Panc1 (cell line): ENCODE results near the gene PTPN22.

Source experiments
- POLR2AphosphoS5 ChIP-seq: IDR thresholded peaks from 2 replicates; pipeline ENCODE4 v1.6.1; 2012; ENCODE audit warnings: mild to moderate bottlenecking, low read depth, low read length, moderate library complexity
- REST ChIP-seq, 2 experiments: IDR thresholded peaks; 2 replicates each; pipeline ENCODE4 v1.6.1; 2011 to 2012; ENCODE audit warnings: low read depth in 2 of 2, control low read depth in 1 of 2, low read length in 1 of 2, mild to moderate bottlenecking in 1 of 2, moderate library complexity in 1 of 2; ENCODE audit not compliant: insufficient read depth in 1 of 2
- TF ChIP-seq, protein P1 (sequence below): fragments of 450-650 bp; IDR thresholded peaks from 2 replicates; pipeline ENCODE4 v1.5.1; 2017; ENCODE audit warnings: mild to moderate bottlenecking

- TF ChIP-seq, protein P1, sequence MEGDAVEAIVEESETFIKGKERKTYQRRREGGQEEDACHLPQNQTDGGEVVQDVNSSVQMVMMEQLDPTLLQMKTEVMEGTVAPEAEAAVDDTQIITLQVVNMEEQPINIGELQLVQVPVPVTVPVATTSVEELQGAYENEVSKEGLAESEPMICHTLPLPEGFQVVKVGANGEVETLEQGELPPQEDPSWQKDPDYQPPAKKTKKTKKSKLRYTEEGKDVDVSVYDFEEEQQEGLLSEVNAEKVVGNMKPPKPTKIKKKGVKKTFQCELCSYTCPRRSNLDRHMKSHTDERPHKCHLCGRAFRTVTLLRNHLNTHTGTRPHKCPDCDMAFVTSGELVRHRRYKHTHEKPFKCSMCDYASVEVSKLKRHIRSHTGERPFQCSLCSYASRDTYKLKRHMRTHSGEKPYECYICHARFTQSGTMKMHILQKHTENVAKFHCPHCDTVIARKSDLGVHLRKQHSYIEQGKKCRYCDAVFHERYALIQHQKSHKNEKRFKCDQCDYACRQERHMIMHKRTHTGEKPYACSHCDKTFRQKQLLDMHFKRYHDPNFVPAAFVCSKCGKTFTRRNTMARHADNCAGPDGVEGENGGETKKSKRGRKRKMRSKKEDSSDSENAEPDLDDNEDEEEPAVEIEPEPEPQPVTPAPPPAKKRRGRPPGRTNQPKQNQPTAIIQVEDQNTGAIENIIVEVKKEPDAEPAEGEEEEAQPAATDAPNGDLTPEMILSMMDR, result no peak
- no peak for TF ChIP-seq REST (IDR thresholded peaks at IDR 0.05; ENCODE audit: insufficient read depth in 1 of 2, low read depth in 2 of 2, low read length in 1 of 2)
- no peak for TF ChIP-seq POLR2AphosphoS5
These were observed 21.8 kb upstream of the PTPN22 start for GRCh38 chr1:113893267-113893666.
